Right cardiac atrium (tissue), 5 donors: ENCODE measurements around the gene PDIA5. TPM values are rescaled to one million over a fixed set of nuclear protein-coding genes. Genes with fewer than 3 reads are reported as not detected.
A peak's percentile ranks its signal among the peaks of the same experiment; 100 is the strongest.

Experiments
- ATAC-seq, 2 donors: fragments of 200-7000 bp; cut with Tn5 transposase; one replicate each; pipeline versions ENCODE4 v1.8.0 to v1.9.1; 2020; ENCODE audit warnings: moderate library complexity in 2 of 2, mild to moderate bottlenecking in 1 of 2
- DNase-seq, 3 donors: peaks; one replicate each; pipeline ENCODE4 v3.0.0-alpha.2; 2020
- H3K27ac ChIP-seq: one replicate; pipeline ENCODE4 v1.5.1; 2013; ENCODE audit warnings: mild to moderate bottlenecking, low read length, control low read depth, moderate library complexity
- H3K27me3 ChIP-seq: one replicate; pipeline ENCODE4 v1.6.1; 2013; ENCODE audit not compliant: control insufficient read depth, insufficient read depth
- H3K4me1 ChIP-seq: one replicate; pipeline ENCODE4 v1.6.1; 2013; ENCODE audit warnings: low read length; ENCODE audit not compliant: control insufficient read depth, insufficient read depth
- H3K4me3 ChIP-seq: one replicate; pipeline ENCODE4 v1.5.1; 2013; ENCODE audit warnings: low read length, control low read depth
- H3K9me3 ChIP-seq: one replicate; pipeline ENCODE4 v1.6.1; 2013; ENCODE audit warnings: low read length; ENCODE audit not compliant: control insufficient read depth
- WGBS: extraction: QIAGEN DNeasy Blood & Tissue Kit; methylation state at CpG from one replicate; pipeline ENCODE4 v1.1.7; 2013; 5-methylcytosine and 5-hydroxymethylcytosine counted together
- intact Hi-C, 4 donors: fragments of 100-400 bp; cut with DNase I; formaldehyde crosslinking; loops; one replicate each; pipeline versions ENCODE4 v1.11.0 to v1.14.0; 2022 to 2023
- polyA plus RNA-seq: library from polyadenylated mRNA; stranded (reverse); fragments of 200-250 nt; gene quantifications from one replicate; pipeline ENCODE4 v1.2.3, GENCODE V29; 2013
- total RNA-seq, 4 donors: library from RNA; stranded (reverse); fragmentation: NEBNext Ultra II Directional; extraction: Animal tissue kit (Norgen Biotek cat#: 25700); gene quantifications; one replicate each; pipeline ENCODE4 v1.2.1, GENCODE V29; 2021
- donor health status: healthy with polysubstance abuse.
- donor health status: DM: no; HTN: yes; CAD: no.
- donor health status: DM: no; HTN: no; CAD: no.
- donor health status: DM: no; HTN: yes; CAD: no; lungs with severe emphysema.
- donor health status: DM: yes; HTN: yes; CAD: no.

Gene PDIA5
- total and polyA plus RNA-seq, 5 donors: 8.3 to 11.1 (median 9.7) TPM

- Histone ChIP-seq H3K27ac (no peak overlapping the region), H3K9me3 (no peaks in the 10 kb centered on the region), H3K4me3 (no peak overlapping the region), H3K27me3 (no peaks in the 10 kb centered on the region), H3K4me1 (no peaks in the 10 kb centered on the region)
- 79% methylated on average over 6 of the region's 6 CpGs for WGBS
- intact Hi-C loops: no loop called here
- DNase-seq (peak in 1 of 3 donors; percentile 68), ATAC-seq (peak in 1 of 2 donors; percentile 59)
These were observed 24.4 kb upstream of the PDIA5 start for GRCh38 chr3:123042413-123042812.

GRCh38 chr3:123044981-123045763 is 21.7 kb upstream of the PDIA5 start:
- DNase-seq (no peak), ATAC-seq (no peak)
- Histone ChIP-seq H3K27me3 (no peaks in the 10 kb centered on the region), H3K9me3 (no peaks in the 10 kb centered on the region), H3K4me1 (no peaks in the 10 kb centered on the region), H3K27ac (no peak overlapping the region), H3K4me3 (no peak overlapping the region)
- intact Hi-C loops: no loop called here
- WGBS: 71% methylated on average over 5 of the region's 5 CpGs

DNA sequence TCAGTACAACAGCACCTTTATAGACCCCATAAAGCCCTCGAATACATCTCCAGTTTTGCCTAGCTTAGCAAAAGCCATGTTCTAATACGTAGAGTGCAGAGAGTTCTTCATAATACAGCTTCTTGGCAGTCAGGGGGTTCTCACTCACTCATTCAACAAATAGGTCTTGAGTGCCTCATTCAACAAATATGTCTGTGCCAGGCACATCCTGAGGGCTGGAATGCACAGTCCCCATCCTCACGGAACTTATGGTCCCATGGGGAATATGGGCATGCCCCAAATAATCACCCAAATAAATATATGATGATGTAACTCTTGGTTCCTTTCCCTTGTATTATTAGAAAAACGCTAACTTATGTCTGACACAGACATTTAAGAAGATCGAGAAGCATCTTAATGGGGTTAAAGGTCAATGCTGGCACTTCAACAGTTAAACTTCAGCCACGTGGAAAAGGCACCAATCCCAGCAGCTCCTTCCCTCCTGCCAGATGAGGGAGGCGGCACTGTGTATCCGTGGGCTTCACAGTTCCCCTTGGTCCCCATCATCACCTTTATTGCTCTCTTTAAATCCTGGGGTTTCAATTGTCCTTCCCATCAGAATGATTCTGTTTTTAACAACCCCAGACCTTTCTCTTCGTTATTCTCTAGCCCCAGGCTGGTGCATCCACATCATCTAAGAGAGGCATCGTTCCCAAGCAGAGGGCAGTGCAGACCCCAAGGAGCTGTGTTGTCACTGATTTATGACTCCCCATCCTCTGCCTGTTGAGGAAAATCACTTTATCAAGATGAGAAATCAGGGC is 20.4 kb upstream of the PDIA5 start:
- H3K4me3 ChIP-seq: no peak overlapping the region
- no peak for ATAC-seq
- H3K27me3 ChIP-seq: no peaks in the 10 kb centered on the region
- H3K4me1 ChIP-seq: no peaks in the 10 kb centered on the region
- H3K9me3 ChIP-seq: no peaks in the 10 kb centered on the region
- WGBS: 59% methylated on average over 10 of the region's 10 CpGs
- DNase-seq: no peak
- intact Hi-C loops: no loop called here
- H3K27ac ChIP-seq: no peak overlapping the region

DNA sequence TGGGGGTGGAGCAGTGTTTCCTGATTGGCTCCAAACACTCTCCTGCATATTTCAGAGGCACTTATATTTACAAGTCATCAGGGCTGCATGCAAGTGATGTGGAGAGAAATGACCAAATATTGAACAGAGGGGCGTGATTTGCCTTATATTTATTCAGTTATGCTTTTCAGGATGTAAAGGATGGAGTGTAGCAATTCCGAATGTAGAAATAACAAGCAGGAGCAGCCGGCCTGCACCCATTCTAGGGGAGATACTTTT is 19.8 kb upstream of the PDIA5 start:
- ATAC-seq (no peak), DNase-seq (no peak)
- Histone ChIP-seq H3K27ac (no peak overlapping the region), H3K27me3 (no peaks in the 10 kb centered on the region), H3K4me1 (no peaks in the 10 kb centered on the region), H3K4me3 (no peak overlapping the region), H3K9me3 (no peaks in the 10 kb centered on the region)
- WGBS: 89% methylated on average over 3 of the region's 3 CpGs
- intact Hi-C loops: no loop called here

GRCh38 chr3:123048480-123049237 is 18.2 kb upstream of the PDIA5 start:
- ATAC-seq (peak; percentile 49 to 60), DNase-seq (peak; percentile 38 to 53 (median 45))
- Histone ChIP-seq H3K27ac (peak overlapping the region; percentile 59), H3K27me3 (no peaks in the 10 kb centered on the region), H3K9me3 (no peaks in the 10 kb centered on the region), H3K4me1 (peaks cover 3% of the 10 kb centered on the region), H3K4me3 (no peak overlapping the region)
- intact Hi-C loops: no loop called here
- 70% methylated on average over 13 of the region's 13 CpGs for WGBS

- no peaks in the 10 kb centered on the region for H3K27me3 ChIP-seq
- no peaks in the 10 kb centered on the region for H3K9me3 ChIP-seq
- WGBS: 92% methylated on average over 2 of the region's 2 CpGs
- H3K27ac ChIP-seq: no peak overlapping the region
- ATAC-seq (no peak), DNase-seq (no peak)
- H3K4me3 ChIP-seq: no peak overlapping the region
- peaks cover 3% of the 10 kb centered on the region for H3K4me1 ChIP-seq
- intact Hi-C loops: no loop called here
These were observed 16.2 kb upstream of the PDIA5 start for GRCh38 chr3:123050666-123051065.

DNA sequence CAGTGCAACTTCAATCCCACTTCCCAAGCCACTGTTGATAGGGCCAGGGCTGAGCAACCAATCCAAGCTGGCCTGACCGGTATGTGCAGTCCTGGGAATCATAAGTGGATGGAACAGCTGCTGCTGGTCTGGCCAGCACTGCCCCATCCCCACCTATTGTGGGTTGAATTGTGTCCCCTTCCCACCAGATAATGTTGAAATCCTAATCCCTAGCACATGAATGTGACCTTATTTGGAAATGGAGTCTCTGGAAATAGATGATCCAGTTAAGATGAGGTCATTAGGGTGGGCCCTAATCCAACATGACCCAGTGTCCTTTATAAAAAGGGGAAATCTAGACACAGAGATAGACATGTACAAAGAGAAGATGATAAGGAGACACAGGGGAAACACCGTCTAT is 13.7 kb upstream of the PDIA5 start:
- ATAC-seq: peak; percentile 77 to 90
- Histone ChIP-seq H3K4me1 (peaks cover 3% of the 10 kb centered on the region), H3K27ac (no peak overlapping the region), H3K9me3 (no peaks in the 10 kb centered on the region), H3K4me3 (no peak overlapping the region), H3K27me3 (no peaks in the 10 kb centered on the region)
- intact Hi-C loops: no loop called here
- WGBS: 52% methylated on average over 2 of the region's 2 CpGs
- peak; percentile 57 to 73 (median 61) for DNase-seq

GRCh38 chr3:123054109-123054778 is 12.6 kb upstream of the PDIA5 start:
- DNase-seq: no peak
- intact Hi-C loops: no loop called here
- WGBS: 42% methylated on average over 5 of the region's 5 CpGs

DNA sequence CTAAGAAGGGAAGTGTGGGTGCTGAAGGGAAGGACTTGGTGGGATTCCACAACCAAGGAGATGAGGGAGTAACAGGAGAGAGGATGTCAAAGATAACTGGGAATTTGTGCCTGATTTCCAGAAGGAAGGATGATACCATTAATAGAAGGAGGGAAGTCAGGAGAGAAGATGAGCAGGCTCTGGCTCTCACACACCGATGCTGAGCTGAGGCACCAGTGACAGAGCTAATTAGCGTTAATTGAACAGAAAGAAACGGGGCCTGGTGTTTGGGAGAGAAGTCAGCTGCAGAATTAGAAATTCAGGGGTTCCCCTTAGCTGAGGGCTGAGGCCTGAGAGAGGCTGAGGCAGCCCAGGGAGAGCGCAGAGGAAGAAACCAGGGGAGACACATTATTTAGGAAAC is 11.9 kb upstream of the PDIA5 start:
- no peak overlapping the region for H3K27ac ChIP-seq
- peaks cover 3% of the 10 kb centered on the region for H3K4me1 ChIP-seq
- ATAC-seq (no peak), DNase-seq (no peak)
- no peaks in the 10 kb centered on the region for H3K9me3 ChIP-seq
- no peaks in the 10 kb centered on the region for H3K27me3 ChIP-seq
- H3K4me3 ChIP-seq: no peak overlapping the region
- intact Hi-C loops: no loop called here
- WGBS: 82% methylated on average over 4 of the region's 4 CpGs

More at GRCh38 chr3:123054109-123054778, 12.6 kb upstream of the PDIA5 start:
- no peaks in the 10 kb centered on the region for H3K27me3 ChIP-seq
- H3K4me1 ChIP-seq: peaks cover 3% of the 10 kb centered on the region
- H3K27ac ChIP-seq: no peak overlapping the region
- no peaks in the 10 kb centered on the region for H3K9me3 ChIP-seq
- H3K4me3 ChIP-seq: no peak overlapping the region
- ATAC-seq: peak in 1 of 2 donors; percentile 64

DNA sequence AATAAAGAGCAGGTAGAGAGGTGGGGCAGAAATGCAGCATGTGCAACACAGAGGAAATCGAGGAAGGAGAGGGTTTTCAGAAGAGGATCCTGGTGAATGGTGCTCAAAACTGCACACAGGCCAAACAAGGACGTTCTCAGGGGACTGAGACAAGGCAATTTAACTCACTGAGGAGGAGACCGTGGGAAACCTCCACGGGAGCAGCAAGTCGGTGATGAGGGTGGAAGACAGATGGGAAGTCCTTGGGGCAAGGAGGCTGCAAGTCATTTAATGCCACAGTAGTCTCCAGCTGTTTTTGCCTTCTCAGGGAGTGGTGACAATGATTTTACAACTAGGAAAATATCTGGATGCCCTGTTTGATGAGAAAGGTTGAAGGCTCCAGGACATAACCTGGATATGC is 11.5 kb upstream of the PDIA5 start:
- Histone ChIP-seq H3K9me3 (no peaks in the 10 kb centered on the region), H3K27me3 (no peaks in the 10 kb centered on the region), H3K27ac (no peak overlapping the region), H3K4me1 (peaks cover 3% of the 10 kb centered on the region), H3K4me3 (no peak overlapping the region)
- WGBS: 66% methylated on average over 5 of the region's 5 CpGs
- DNase-seq: no peak
- ATAC-seq: no peak
- intact Hi-C loops: no loop called here
